K562 (cell line): ENCODE results near the gene KCNQ2. TPM values are rescaled to one million over a fixed set of nuclear protein-coding genes. Genes with fewer than 3 reads are reported as not detected.

Experiments used
- ATAC-seq: fragments of 200-7000 bp; cut with Tn5 transposase; 3 replicates; pipeline ENCODE4 v1.9.1; 2020; ENCODE audit warnings: moderate library complexity
- BruUV-seq: library from RNA; stranded (reverse); fragments of 400-500 nt; replicated peaks from 2 replicates; lab custom pipeline; 2021; lab: Mats Ljungman, UMichigan
- CTCF ChIA-PET: fragments of 300-600 bp; formaldehyde crosslinking; extraction: SDS; loops from one replicate; lab custom pipeline; 2021; ENCODE audit warnings: low intra/inter-chr PET ratio; lab: Yijun Ruan, JAX
- POLR2A ChIA-PET: fragments of 300-600, 350-650 bp; sonication (Branson Sonifier 250); formaldehyde crosslinking; extraction: SDS; loops from one replicate; lab custom pipeline; 2021; ENCODE audit warnings: antibody characterized with exemption, inconsistent platforms; lab: Yijun Ruan, JAX
- DNase-seq, 4 experiments: peaks; one replicate each; pipeline versions ENCODE4 v3.0.0 to v3.0.0-alpha.2; 2011 to 2018; ENCODE audit warnings: low spot score in 3 of 4, mixed read lengths in 3 of 4; ENCODE audit errors: extremely low read depth in 1 of 4
- FAIRE-seq: peaks from 2 replicates; lab custom pipeline; 2011; peaks lifted over from hg19 to GRCh38; lab: Jason Lieb, UNC
- H2AFZ ChIP-seq: 2 replicates; pipeline ENCODE4 v1.6.0; 2011; ENCODE audit warnings: low read depth, low read length, control low read depth, inconsistent platforms
- H3K27ac ChIP-seq: fragments of 200-600 bp; 3 replicates; pipeline ENCODE4 v1.8.0; 2011; ENCODE audit warnings: low read depth, mild to moderate bottlenecking, control low read depth, inconsistent platforms, low read length, moderate library complexity, mixed read lengths; ENCODE audit errors: extremely low read depth
- H3K27me3 ChIP-seq, 2 experiments: fragments of 300-600 bp in 1 of 2; 2 replicates in 1 of 2; 3 replicates in 1 of 2; pipeline versions ENCODE4 v1.6.0 to v1.8.0; 2011; ENCODE audit warnings: inconsistent platforms in 2 of 2, low read length in 2 of 2, mild to moderate bottlenecking in 1 of 2, mixed read lengths in 1 of 2, moderate library complexity in 1 of 2; ENCODE audit not compliant: control insufficient read depth in 2 of 2, insufficient read depth in 2 of 2
- H3K36me3 ChIP-seq: fragments of 300-600 bp; 3 replicates; pipeline ENCODE4 v1.8.0; 2011; ENCODE audit warnings: mild to moderate bottlenecking, low read length, inconsistent platforms; ENCODE audit not compliant: control insufficient read depth, insufficient read depth
- H3K4me1 ChIP-seq, 2 experiments: fragments of 200-600 bp in 1 of 2; replicated peaks in 1 of 2; 2 replicates in 1 of 2; 3 replicates in 1 of 2; pipeline versions ENCODE4 v1.5.1 to v1.8.0; 2011; ENCODE audit warnings: inconsistent platforms in 2 of 2, low read length in 2 of 2, mild to moderate bottlenecking in 1 of 2, mixed read lengths in 1 of 2, moderate library complexity in 1 of 2; ENCODE audit not compliant: control insufficient read depth in 2 of 2, insufficient read depth in 2 of 2
- H3K4me2 ChIP-seq: 2 replicates; pipeline ENCODE4 v1.6.1; 2011; ENCODE audit warnings: low read length, control low read depth, inconsistent platforms, mixed read lengths; ENCODE audit not compliant: insufficient read depth
- H3K4me3 ChIP-seq: fragments of 200-600 bp; sonication (generic), shearing (Covaris generic); 2 replicates; pipeline ENCODE4 v1.5.1; 2016; ENCODE audit warnings: control low read depth, inconsistent platforms
- H3K79me2 ChIP-seq: fragments of 200-600 bp; 3 replicates; pipeline ENCODE4 v1.8.0; 2011; ENCODE audit warnings: low read length, inconsistent platforms; ENCODE audit not compliant: control insufficient read depth, insufficient read depth
- H3K9ac ChIP-seq, 2 experiments: 2 replicates each; pipeline versions ENCODE4 v1.6.0 to v1.6.1; 2011; ENCODE audit warnings: low read depth in 2 of 2, low read length in 2 of 2, control low read depth in 1 of 2, inconsistent platforms in 1 of 2, mild to moderate bottlenecking in 1 of 2, mixed read lengths in 1 of 2; ENCODE audit not compliant: insufficient read depth in 1 of 2
- H3K9me1 ChIP-seq: one replicate; pipeline ENCODE4 v1.6.0; 2011; ENCODE audit warnings: inconsistent platforms, mild to moderate bottlenecking, low read length, moderate library complexity; ENCODE audit not compliant: control insufficient read depth, insufficient read depth
- H3K9me3 ChIP-seq: replicated peaks from 2 replicates; pipeline ENCODE4 v1.5.1; 2011; ENCODE audit warnings: low read depth, low read length, inconsistent platforms; ENCODE audit not compliant: control insufficient read depth, insufficient read depth
- H4K20me1 ChIP-seq: replicated peaks from 2 replicates; pipeline ENCODE4 v1.6.1; 2011; ENCODE audit warnings: low read length, inconsistent platforms, mixed read lengths; ENCODE audit not compliant: control insufficient read depth, insufficient read depth
- ARHGAP35 ChIP-seq: fragments of 450-650 bp; IDR thresholded peaks from 2 replicates; pipeline ENCODE4 v1.6.1; 2018; ENCODE audit not compliant: partially characterized antibody
- E2F3 ChIP-seq: fragments of 250-450 bp; sonication (Bioruptor Pico); IDR thresholded peaks from 2 replicates; pipeline ENCODE4 v1.4.0; 2020; ENCODE audit warnings: mild to moderate bottlenecking
- HDAC2 ChIP-seq: fragments of 450-650 bp; IDR thresholded peaks from 2 replicates; pipeline ENCODE4 v1.6.1; 2016; ENCODE audit warnings: mild to moderate bottlenecking
- ZC3H11A ChIP-seq: IDR thresholded peaks from 2 replicates; pipeline ENCODE4 v1.6.1; 2012; ENCODE audit warnings: low read depth, low read length, improper control_type of control experiment
- ZNF717 ChIP-seq: fragments of 250-450 bp; sonication (Bioruptor Pico); IDR thresholded peaks from 2 replicates; pipeline ENCODE4 v1.5.0; 2021
- WGBS: fragments of 100-300 bp; shearing (Covaris generic); methylation state at CpG from one replicate; pipeline ENCODE4 v1.1.6; 2016; ENCODE audit warnings: low coverage, mixed read lengths; ENCODE audit not compliant: insufficient coverage; ENCODE audit errors: missing lambda C conversion rate; 5-methylcytosine and 5-hydroxymethylcytosine counted together
- in situ Hi-C: fragments of 300-500 bp; cut with MboI; formaldehyde crosslinking; loops from 4 replicates; pipeline ENCODE4 v1.15.0; 2018; ENCODE audit warnings: inconsistent platforms, mixed read lengths
- intact Hi-C: fragments of 100-400 bp; cut with micrococcal nuclease; formaldehyde crosslinking; loops from 2 replicates; pipeline ENCODE4 v1.14.2; 2022
- polyA plus RNA-seq, 8 experiments: library from polyadenylated mRNA; depleted of rRNA in 4 of 8; stranded (reverse) in 5 of 8; unstranded in 3 of 8; fragments of >200 nt; fragmentation: Nextera tagmentation in 2 of 8; fragmentation: Illumina TruSeq in 1 of 8; extraction: Ambion mirVana in 2 of 8; extraction: Trizol in 1 of 8; gene quantifications; 2 replicates each; pipeline versions ENCODE4 v1.2.1 to v1.2.3, GENCODE V29; 2011 to 2014; ENCODE audit warnings: inconsistent platforms in 1 of 8, missing spikeins in 1 of 8
- total RNA-seq, 7 experiments: library from RNA; depleted of rRNA in 6 of 7; stranded (reverse); fragments of >200 nt in 6 of 7; fragmentation: Illumina TruSeq in 2 of 7; extraction: Trizol in 2 of 7; gene quantifications; 2 replicates each; pipeline versions ENCODE4 v1.2.1 to v1.2.3, GENCODE V29; 2011 to 2021; ENCODE audit warnings: low replicate concordance in 1 of 7
- TF ChIP-seq, protein P1 (sequence below), 3 experiments: fragments of 200-800 bp in 1 of 3; fragments of 250-450 bp in 1 of 3; fragments of 450-650 bp in 1 of 3; sonication (Bioruptor Pico) in 1 of 3; sonication (Bioruptor generic) in 1 of 3; formaldehyde crosslinking in 1 of 3; IDR thresholded peaks; 2 replicates each; pipeline versions ENCODE4 v1.6.1 to v1.8.0; 2016 to 2022; ENCODE audit warnings: mild to moderate bottlenecking in 2 of 3, missing genetic modification characterization in 2 of 3, missing compliant biosample characterization in 1 of 3, moderate library complexity in 1 of 3
- TF ChIP-seq, protein P2 (sequence below): fragments of 150-350 bp; IDR thresholded peaks from 2 replicates; pipeline ENCODE4 v1.6.1; 2014; ENCODE audit warnings: low read depth, mild to moderate bottlenecking, low read length, borderline replicate concordance
- TF ChIP-seq, protein P3 (sequence below): fragments of 450-650 bp; IDR thresholded peaks from 2 replicates; pipeline ENCODE4 v1.6.1; 2016; ENCODE audit warnings: borderline replicate concordance
- TF ChIP-seq, protein P4 (sequence below): fragments of 250-450 bp; sonication (Bioruptor Pico); IDR thresholded peaks from 2 replicates; pipeline ENCODE4 v1.9.0; 2021; ENCODE audit warnings: mild to moderate bottlenecking, inconsistent platforms

Gene KCNQ2
- total and polyA plus RNA-seq, 9 of the 15 experiments (the other 6 are each of a cell fraction or from before 2014, with no cell fraction given): 0.13 to 0.16 TPM; not detected in 7

DNA sequence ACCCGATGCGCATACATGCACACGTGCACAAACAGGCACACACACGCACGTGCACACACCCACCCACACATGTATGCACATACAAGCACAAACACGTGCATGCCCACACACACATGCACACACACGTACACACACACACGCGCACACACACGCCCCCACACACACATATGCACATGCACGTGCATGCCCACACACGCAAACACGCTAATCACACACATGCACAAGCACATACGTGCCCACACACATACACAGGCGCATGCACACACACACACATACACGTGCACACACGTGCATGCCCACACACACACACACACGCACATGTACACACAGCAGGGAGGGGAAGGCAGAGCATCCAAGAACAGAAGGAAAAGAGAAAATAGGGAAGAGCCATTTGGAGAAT lies 84.5 kb downstream of the KCNQ2 start:
- Histone ChIP-seq H3K27ac (no peak overlapping the region), H4K20me1 (no peaks in the 10 kb centered on the region), H2AFZ (no peak overlapping the region), H3K9me1 (no peaks in the 10 kb centered on the region), H3K9me3 (peaks cover 8% of the 10 kb centered on the region), H3K4me3 (no peak overlapping the region), H3K27me3 (peaks cover 0 to 12% of the 10 kb centered on the region in 2 experiments; a peak in 3 of 5 replicates), H3K4me2 (no peak overlapping the region), H3K9ac (no peak overlapping the region), H3K4me1 (no peaks in the 10 kb centered on the region; a peak in 2 of 5 replicates), H3K36me3 (no peaks in the 10 kb centered on the region), H3K79me2 (no peaks in the 10 kb centered on the region)
- in situ Hi-C loops: no loop called here
- intact Hi-C loops: no loop called here
- 10% methylated on average over 18 of the region's 18 CpGs for WGBS
- no peak for ATAC-seq
- POLR2A ChIA-PET: no interaction called here
- DNase-seq: no peak
- no TSS peak for BruUV-seq
- no peak for FAIRE-seq
- CTCF ChIA-PET: no interaction called here
- TF ChIP-seq ZNF717 (CRISPR knock-in tag) (no peak), HDAC2 (no peak), ARHGAP35 (no peak), E2F3 (no peak), ZC3H11A (no peak)
- TF ChIP-seq, protein P1, sequence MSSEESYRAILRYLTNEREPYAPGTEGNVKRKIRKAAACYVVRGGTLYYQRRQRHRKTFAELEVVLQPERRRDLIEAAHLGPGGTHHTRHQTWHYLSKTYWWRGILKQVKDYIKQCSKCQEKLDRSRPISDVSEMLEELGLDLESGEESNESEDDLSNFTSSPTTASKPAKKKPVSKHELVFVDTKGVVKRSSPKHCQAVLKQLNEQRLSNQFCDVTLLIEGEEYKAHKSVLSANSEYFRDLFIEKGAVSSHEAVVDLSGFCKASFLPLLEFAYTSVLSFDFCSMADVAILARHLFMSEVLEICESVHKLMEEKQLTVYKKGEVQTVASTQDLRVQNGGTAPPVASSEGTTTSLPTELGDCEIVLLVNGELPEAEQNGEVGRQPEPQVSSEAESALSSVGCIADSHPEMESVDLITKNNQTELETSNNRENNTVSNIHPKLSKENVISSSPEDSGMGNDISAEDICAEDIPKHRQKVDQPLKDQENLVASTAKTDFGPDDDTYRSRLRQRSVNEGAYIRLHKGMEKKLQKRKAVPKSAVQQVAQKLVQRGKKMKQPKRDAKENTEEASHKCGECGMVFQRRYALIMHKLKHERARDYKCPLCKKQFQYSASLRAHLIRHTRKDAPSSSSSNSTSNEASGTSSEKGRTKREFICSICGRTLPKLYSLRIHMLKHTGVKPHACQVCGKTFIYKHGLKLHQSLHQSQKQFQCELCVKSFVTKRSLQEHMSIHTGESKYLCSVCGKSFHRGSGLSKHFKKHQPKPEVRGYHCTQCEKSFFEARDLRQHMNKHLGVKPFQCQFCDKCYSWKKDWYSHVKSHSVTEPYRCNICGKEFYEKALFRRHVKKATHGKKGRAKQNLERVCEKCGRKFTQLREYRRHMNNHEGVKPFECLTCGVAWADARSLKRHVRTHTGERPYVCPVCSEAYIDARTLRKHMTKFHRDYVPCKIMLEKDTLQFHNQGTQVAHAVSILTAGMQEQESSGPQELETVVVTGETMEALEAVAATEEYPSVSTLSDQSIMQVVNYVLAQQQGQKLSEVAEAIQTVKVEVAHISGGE (CRISPR knock-in tag; IDR thresholded peaks at IDR 0.05): no peak
- TF ChIP-seq, protein P2, sequence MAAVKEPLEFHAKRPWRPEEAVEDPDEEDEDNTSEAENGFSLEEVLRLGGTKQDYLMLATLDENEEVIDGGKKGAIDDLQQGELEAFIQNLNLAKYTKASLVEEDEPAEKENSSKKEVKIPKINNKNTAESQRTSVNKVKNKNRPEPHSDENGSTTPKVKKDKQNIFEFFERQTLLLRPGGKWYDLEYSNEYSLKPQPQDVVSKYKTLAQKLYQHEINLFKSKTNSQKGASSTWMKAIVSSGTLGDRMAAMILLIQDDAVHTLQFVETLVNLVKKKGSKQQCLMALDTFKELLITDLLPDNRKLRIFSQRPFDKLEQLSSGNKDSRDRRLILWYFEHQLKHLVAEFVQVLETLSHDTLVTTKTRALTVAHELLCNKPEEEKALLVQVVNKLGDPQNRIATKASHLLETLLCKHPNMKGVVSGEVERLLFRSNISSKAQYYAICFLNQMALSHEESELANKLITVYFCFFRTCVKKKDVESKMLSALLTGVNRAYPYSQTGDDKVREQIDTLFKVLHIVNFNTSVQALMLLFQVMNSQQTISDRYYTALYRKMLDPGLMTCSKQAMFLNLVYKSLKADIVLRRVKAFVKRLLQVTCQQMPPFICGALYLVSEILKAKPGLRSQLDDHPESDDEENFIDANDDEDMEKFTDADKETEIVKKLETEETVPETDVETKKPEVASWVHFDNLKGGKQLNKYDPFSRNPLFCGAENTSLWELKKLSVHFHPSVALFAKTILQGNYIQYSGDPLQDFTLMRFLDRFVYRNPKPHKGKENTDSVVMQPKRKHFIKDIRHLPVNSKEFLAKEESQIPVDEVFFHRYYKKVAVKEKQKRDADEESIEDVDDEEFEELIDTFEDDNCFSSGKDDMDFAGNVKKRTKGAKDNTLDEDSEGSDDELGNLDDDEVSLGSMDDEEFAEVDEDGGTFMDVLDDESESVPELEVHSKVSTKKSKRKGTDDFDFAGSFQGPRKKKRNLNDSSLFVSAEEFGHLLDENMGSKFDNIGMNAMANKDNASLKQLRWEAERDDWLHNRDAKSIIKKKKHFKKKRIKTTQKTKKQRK: no peak
- TF ChIP-seq, protein P3, sequence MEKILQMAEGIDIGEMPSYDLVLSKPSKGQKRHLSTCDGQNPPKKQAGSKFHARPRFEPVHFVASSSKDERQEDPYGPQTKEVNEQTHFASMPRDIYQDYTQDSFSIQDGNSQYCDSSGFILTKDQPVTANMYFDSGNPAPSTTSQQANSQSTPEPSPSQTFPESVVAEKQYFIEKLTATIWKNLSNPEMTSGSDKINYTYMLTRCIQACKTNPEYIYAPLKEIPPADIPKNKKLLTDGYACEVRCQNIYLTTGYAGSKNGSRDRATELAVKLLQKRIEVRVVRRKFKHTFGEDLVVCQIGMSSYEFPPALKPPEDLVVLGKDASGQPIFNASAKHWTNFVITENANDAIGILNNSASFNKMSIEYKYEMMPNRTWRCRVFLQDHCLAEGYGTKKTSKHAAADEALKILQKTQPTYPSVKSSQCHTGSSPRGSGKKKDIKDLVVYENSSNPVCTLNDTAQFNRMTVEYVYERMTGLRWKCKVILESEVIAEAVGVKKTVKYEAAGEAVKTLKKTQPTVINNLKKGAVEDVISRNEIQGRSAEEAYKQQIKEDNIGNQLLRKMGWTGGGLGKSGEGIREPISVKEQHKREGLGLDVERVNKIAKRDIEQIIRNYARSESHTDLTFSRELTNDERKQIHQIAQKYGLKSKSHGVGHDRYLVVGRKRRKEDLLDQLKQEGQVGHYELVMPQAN: no peak
- TF ChIP-seq, protein P4, sequence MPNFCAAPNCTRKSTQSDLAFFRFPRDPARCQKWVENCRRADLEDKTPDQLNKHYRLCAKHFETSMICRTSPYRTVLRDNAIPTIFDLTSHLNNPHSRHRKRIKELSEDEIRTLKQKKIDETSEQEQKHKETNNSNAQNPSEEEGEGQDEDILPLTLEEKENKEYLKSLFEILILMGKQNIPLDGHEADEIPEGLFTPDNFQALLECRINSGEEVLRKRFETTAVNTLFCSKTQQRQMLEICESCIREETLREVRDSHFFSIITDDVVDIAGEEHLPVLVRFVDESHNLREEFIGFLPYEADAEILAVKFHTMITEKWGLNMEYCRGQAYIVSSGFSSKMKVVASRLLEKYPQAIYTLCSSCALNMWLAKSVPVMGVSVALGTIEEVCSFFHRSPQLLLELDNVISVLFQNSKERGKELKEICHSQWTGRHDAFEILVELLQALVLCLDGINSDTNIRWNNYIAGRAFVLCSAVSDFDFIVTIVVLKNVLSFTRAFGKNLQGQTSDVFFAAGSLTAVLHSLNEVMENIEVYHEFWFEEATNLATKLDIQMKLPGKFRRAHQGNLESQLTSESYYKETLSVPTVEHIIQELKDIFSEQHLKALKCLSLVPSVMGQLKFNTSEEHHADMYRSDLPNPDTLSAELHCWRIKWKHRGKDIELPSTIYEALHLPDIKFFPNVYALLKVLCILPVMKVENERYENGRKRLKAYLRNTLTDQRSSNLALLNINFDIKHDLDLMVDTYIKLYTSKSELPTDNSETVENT (CRISPR knock-in tag): no peak
